A673 (cell line): ENCODE measurements around the gene POMGNT1. TPM values are rescaled to one million over a fixed set of nuclear protein-coding genes. Genes with fewer than 3 reads are reported as not detected.

Experiments used
- BruUV-seq: library from RNA; stranded (reverse); fragments of 400-500 nt; replicated peaks from 2 replicates; lab custom pipeline; 2021; lab: Mats Ljungman, UMichigan
- CTCF ChIA-PET: fragments of 300-600 bp; sonication (Branson Sonifier 250); formaldehyde crosslinking; loops from one replicate; lab custom pipeline; 2022; ENCODE audit warnings: antibody characterized with exemption; lab: Charles Lee
- POLR2A ChIA-PET: fragments of 300-600 bp; sonication (Branson Sonifier 250); formaldehyde crosslinking; loops from one replicate; lab custom pipeline; 2022; ENCODE audit warnings: antibody characterized with exemption; ENCODE audit not compliant: low non-redundant PET; lab: Charles Lee
- DNase-seq: peaks from one replicate; pipeline ENCODE4 v3.0.0-alpha.2; 2015; ENCODE audit warnings: low spot score
- H3K27ac ChIP-seq: fragments of 200-600 bp; sonication (generic); 2 replicates; pipeline ENCODE4 v1.5.1; 2016; ENCODE audit warnings: mixed run types, low read depth, mild to moderate bottlenecking, mixed read lengths, antibody characterized with exemption, low read length; ENCODE audit not compliant: poor library complexity, severe bottlenecking
- H3K27me3 ChIP-seq: fragments of 200-600 bp; sonication (generic); replicated peaks from 2 replicates; pipeline ENCODE4 v1.6.1; 2017; ENCODE audit warnings: mixed run types, low read depth, mild to moderate bottlenecking, mixed read lengths, antibody characterized with exemption, low read length; ENCODE audit not compliant: insufficient read depth, poor library complexity
- H3K36me3 ChIP-seq: fragments of 200-600 bp; sonication (generic); 2 replicates; pipeline ENCODE4 v1.6.1; 2016; ENCODE audit warnings: mixed run types, mild to moderate bottlenecking, mixed read lengths, antibody characterized with exemption, low read length; ENCODE audit not compliant: insufficient read depth, poor library complexity, severe bottlenecking
- H3K4me1 ChIP-seq: fragments of 200-600 bp; sonication (generic); 2 replicates; pipeline ENCODE4 v1.6.1; 2017; ENCODE audit warnings: mixed run types, mild to moderate bottlenecking, mixed read lengths, antibody characterized with exemption, low read length; ENCODE audit not compliant: insufficient read depth, poor library complexity, severe bottlenecking
- H3K4me3 ChIP-seq: fragments of 200-600 bp; sonication (generic); 2 replicates; pipeline ENCODE4 v1.5.1; 2016; ENCODE audit warnings: low read depth, mixed run types, mild to moderate bottlenecking, mixed read lengths, low read length; ENCODE audit not compliant: poor library complexity, severe bottlenecking
- H3K9me3 ChIP-seq: fragments of 200-600 bp; sonication (generic); 2 replicates; pipeline ENCODE4 v1.6.1; 2016; ENCODE audit warnings: mixed run types, low read depth, mild to moderate bottlenecking, mixed read lengths, antibody characterized with exemption, low read length; ENCODE audit not compliant: poor library complexity, severe bottlenecking
- CTCF ChIP-seq: fragments of 300-800, 200-600 bp; sonication (generic); conservative IDR thresholded peaks from 2 replicates; pipeline ENCODE4 v1.5.1; 2017; ENCODE audit warnings: low read depth, mild to moderate bottlenecking, antibody characterized with exemption, low read length, moderate library complexity, mixed read lengths
- EZH2 ChIP-seq: fragments of 200-600 bp; sonication (generic); IDR thresholded peaks from 2 replicates; pipeline ENCODE4 v1.6.1; 2017; ENCODE audit warnings: borderline replicate concordance, low read depth, mild to moderate bottlenecking, mixed read lengths, antibody characterized with exemption, low read length; ENCODE audit not compliant: poor library complexity, severe bottlenecking
- intact Hi-C: fragments of 100-400 bp; cut with micrococcal nuclease; formaldehyde crosslinking; loops from one replicate; pipeline ENCODE4 v1.10.0; 2022; ENCODE audit not compliant: unreplicated experiment
- total RNA-seq: library from RNA; stranded (reverse); gene quantifications from 2 replicates; pipeline ENCODE4 v1.2.3, GENCODE V29; 2021

POMGNT1 gene
- total RNA-seq, 1 experiment from 2014 or later = 71.0 TPM

- intact Hi-C loops = no loop called here
- Histone ChIP-seq H3K36me3 (no peaks in the 10 kb centered on the region), H3K4me3 (no peak overlapping the region), H3K9me3 (no peaks in the 10 kb centered on the region), H3K4me1 (peaks cover 6% of the 10 kb centered on the region), H3K27me3 (no peaks in the 10 kb centered on the region), H3K27ac (no peak overlapping the region)
- POLR2A ChIA-PET = no interaction called here
- no TSS peak for BruUV-seq
- CTCF ChIA-PET = no interaction called here
- TF ChIP-seq EZH2 = no peak
- TF ChIP-seq CTCF = no peak
- DNase-seq = no peak
Observed at GRCh38 chr1:46205791-46206190, 7.6 kb upstream of the POMGNT1 start.

- H3K4me3 ChIP-seq = no peak overlapping the region
- DNase-seq = no peak
- no TSS peak for BruUV-seq
- no peaks in the 10 kb centered on the region for H3K9me3 ChIP-seq
- no peak overlapping the region for H3K27ac ChIP-seq
- intact Hi-C loops = no loop called here
- CTCF ChIA-PET = no interaction called here
- no peaks in the 10 kb centered on the region for H3K36me3 ChIP-seq
- H3K27me3 ChIP-seq = no peaks in the 10 kb centered on the region
- POLR2A ChIA-PET = no interaction called here
- H3K4me1 ChIP-seq = peaks cover 6% of the 10 kb centered on the region
- no peak for TF ChIP-seq EZH2
- TF ChIP-seq CTCF = no peak
Observed at GRCh38 chr1:46205141-46205540, 6.9 kb upstream of the POMGNT1 start.

- H3K27me3 ChIP-seq = no peaks in the 10 kb centered on the region
- peaks cover 6% of the 10 kb centered on the region for H3K4me1 ChIP-seq
- no peak overlapping the region for H3K4me3 ChIP-seq
- H3K9me3 ChIP-seq = no peaks in the 10 kb centered on the region
- H3K36me3 ChIP-seq = no peaks in the 10 kb centered on the region
- intact Hi-C loops = no loop called here
- no peak for TF ChIP-seq CTCF
- no peak for TF ChIP-seq EZH2
- H3K27ac ChIP-seq = no peak overlapping the region
- ChIA-PET CTCF (no interaction called here), POLR2A (no interaction called here)
- DNase-seq = no peak
- no TSS peak for BruUV-seq
Observed at GRCh38 chr1:46204406-46204742, 6.1 kb upstream of the POMGNT1 start.
